Stimulated activated CD8-positive, alpha-beta memory T cell treated with anti-CD3 and anti-CD28 coated beads, Interleukin-12 subunit alpha, Interleukin-12 subunit beta, amount 100 ng/mL, for 24 hours (primary cell): Measurements from ENCODE around the gene NRG2.

Experiments used
- DNase-seq: peaks from one replicate; pipeline ENCODE4 v3.0.0-alpha.2; 2020; ENCODE audit errors: extremely low read depth

NRG2 gene

GRCh38 chr5:140042643-140043507, at the start of gene NRG2:
Gene NRG2 (minus strand): TSS chr5:140043299.
- DNase-seq: no peak

- DNase-seq: no peak
Measured at GRCh38 chr5:140090251-140090650, 47.2 kb upstream of the NRG2 start.

GRCh38 chr5:140084541-140084940, 41.4 kb upstream of the NRG2 start:
- DNase-seq: no peak

GRCh38 chr5:140083650-140084049, 40.6 kb upstream of the NRG2 start:
- DNase-seq: no peak

- DNase-seq: no peak
Measured at GRCh38 chr5:140083120-140083519, 40.0 kb upstream of the NRG2 start.

- no peak for DNase-seq
Measured at GRCh38 chr5:140076788-140077187, 33.7 kb upstream of the NRG2 start.

GRCh38 chr5:140076142-140076541, 33.0 kb upstream of the NRG2 start:
- no peak for DNase-seq

GRCh38 chr5:140075371-140075770, 32.3 kb upstream of the NRG2 start:
- DNase-seq: no peak

- DNase-seq: no peak
Measured at GRCh38 chr5:140073296-140073695, 30.2 kb upstream of the NRG2 start.

- no peak for DNase-seq
Measured at GRCh38 chr5:140072812-140073211, 29.7 kb upstream of the NRG2 start.

GRCh38 chr5:140060816-140061215, 17.7 kb upstream of the NRG2 start:
- no peak for DNase-seq

GRCh38 chr5:140058212-140058932, 15.3 kb upstream of the NRG2 start:
- DNase-seq: no peak

GRCh38 chr5:140056880-140057279, 13.8 kb upstream of the NRG2 start:
- DNase-seq: no peak

GRCh38 chr5:140055152-140055551, 12.1 kb upstream of the NRG2 start:
- no peak for DNase-seq

- no peak for DNase-seq
Measured at GRCh38 chr5:140054086-140054689, 11.1 kb upstream of the NRG2 start.

GRCh38 chr5:140051950-140052349, 8.9 kb upstream of the NRG2 start:
- no peak for DNase-seq

GRCh38 chr5:140049713-140050112, 6.6 kb upstream of the NRG2 start:
- no peak for DNase-seq

GRCh38 chr5:140049205-140049604, 6.1 kb upstream of the NRG2 start:
- DNase-seq: no peak

- no peak for DNase-seq
Measured at GRCh38 chr5:140044041-140044440, 942 bp upstream of the NRG2 start.

- DNase-seq: no peak
Measured at GRCh38 chr5:140043508-140043872, 391 bp upstream of the NRG2 start.

- no peak for DNase-seq
Measured at GRCh38 chr5:140042393-140042642, 781 bp downstream of the NRG2 start.

GRCh38 chr5:140041492-140042392, 1.4 kb downstream of the NRG2 start:
- DNase-seq: no peak
